Stomach (tissue), 9 donors: ENCODE results near the gene FAM9C. TPM values are rescaled to one million over a fixed set of nuclear protein-coding genes. Genes with fewer than 3 reads are reported as not detected.
A peak's percentile ranks its signal among the peaks of the same experiment; 100 is the strongest.

Experiments used
- DNase-seq, 2 donors: peaks; one replicate each; pipeline versions ENCODE4 v3.0.0 to v3.0.0-alpha.2; 2013 to 2019
- H3K27ac ChIP-seq, 5 donors: fragments of 200-600 bp in 4 of 5; sonication (generic) in 4 of 5; one replicate each; pipeline ENCODE4 v1.5.1; 2013 to 2019; ENCODE audit warnings: mild to moderate bottlenecking in 1 of 5, moderate library complexity in 1 of 5
- H3K27me3 ChIP-seq, 3 donors: fragments of 200-600 bp; sonication (generic); one replicate each; pipeline ENCODE4 v1.5.1; 2017 to 2019; ENCODE audit warnings: mixed run types in 1 of 3
- H3K36me3 ChIP-seq, 4 donors: fragments of 200-600 bp; sonication (generic); 1 replicate in 3 of 4; 2 replicates in 1 of 4; pipeline ENCODE4 v1.5.1; 2016 to 2019
- H3K4me1 ChIP-seq, 4 donors: fragments of 200-600 bp; sonication (generic); one replicate each; pipeline ENCODE4 v1.5.1; 2016 to 2019
- H3K4me3 ChIP-seq, 4 donors: fragments of 200-600 bp; sonication (generic) in 3 of 4; one replicate each; pipeline ENCODE4 v1.5.1; 2016 to 2019; ENCODE audit warnings: mild to moderate bottlenecking in 1 of 4
- H3K9me3 ChIP-seq, 4 donors: fragments of 200-600 bp; sonication (generic); one replicate each; pipeline ENCODE4 v1.5.1; 2016 to 2019
- CTCF ChIP-seq, 7 experiments: fragments of 450-650 bp in 4 of 7; fragments of 200-600 bp in 3 of 7; sonication (generic) in 3 of 7; IDR thresholded peaks; one replicate each; pipeline ENCODE4 v1.5.1; 2016 to 2019; ENCODE audit warnings: antibody characterized with exemption in 7 of 7, control low read depth in 2 of 7, mild to moderate bottlenecking in 1 of 7
- EP300 ChIP-seq: sonication (generic); formaldehyde crosslinking; IDR thresholded peaks from one replicate; pipeline ENCODE4 v1.6.1; 2017; ENCODE audit warnings: antibody characterized with exemption
- POLR2A ChIP-seq, 4 donors: fragments of 450-650 bp; IDR thresholded peaks; one replicate each; pipeline ENCODE4 v1.6.1; 2016; ENCODE audit warnings: antibody characterized with exemption in 4 of 4, control low read depth in 2 of 4, mild to moderate bottlenecking in 1 of 4, moderate library complexity in 1 of 4
- POLR2AphosphoS5 ChIP-seq, 3 donors: sonication (generic); formaldehyde crosslinking; IDR thresholded peaks; one replicate each; pipeline ENCODE4 v1.6.1; 2016; ENCODE audit warnings: antibody characterized with exemption in 3 of 3
- WGBS, 5 donors: extraction: QIAGEN DNeasy Blood & Tissue Kit in 3 of 5; methylation state at CpG; one replicate each; pipeline versions ENCODE4 v1.1.5 to v1.1.7; 2013 to 2018; 5-methylcytosine and 5-hydroxymethylcytosine counted together
- intact Hi-C: fragments of 100-400 bp; cut with DNase I; formaldehyde crosslinking; loops from one replicate; pipeline ENCODE4 v1.15.1; 2023; ENCODE audit warnings: low total_unique reads
- polyA plus RNA-seq, 3 donors: library from polyadenylated mRNA; stranded (reverse); fragments of 200-250 nt; gene quantifications; one replicate each; pipeline ENCODE4 v1.2.3, GENCODE V29; 2013
- total RNA-seq, 5 donors: library from RNA; depleted of rRNA; stranded (reverse); fragments of >200 nt; gene quantifications; one replicate each; pipeline versions ENCODE4 v1.1.0 to v1.2.3, GENCODE V29; 2014 to 2016
- donor health status: healthy with polysubstance abuse.
- donor health status: Bipolar disorder and iron deficiency.
- donor health status: healthy.

The FAM9C gene
- total and polyA plus RNA-seq, 8 donors, result 0.18 to 0.31 TPM; not detected in 6

- Histone ChIP-seq H3K36me3 (no peaks in the 10 kb centered on the region), H3K27ac (no peak overlapping the region), H3K27me3 (no peaks in the 10 kb centered on the region), H3K4me3 (no peak overlapping the region), H3K4me1 (peaks cover 0 to 27% (median 20%) of the 10 kb centered on the region in 4 donors), H3K9me3 (no peaks in the 10 kb centered on the region)
- 93 to 100% (median 96%) methylated on average over 2 of the region's 2 CpGs for WGBS, 5 donors
- DNase-seq, result no peak
- intact Hi-C loops, result no loop called here
- TF ChIP-seq EP300, result no peak
- no peak for TF ChIP-seq POLR2AphosphoS5 (IDR thresholded peaks at IDR 0.05)
- TF ChIP-seq CTCF (IDR thresholded peaks at IDR 0.05), result no peak
- no peak for TF ChIP-seq POLR2A (IDR thresholded peaks at IDR 0.05)
Observed at GRCh38 chrX:13033193-13033592, 11.2 kb downstream of the FAM9C start.

- 46 to 61% (median 58%) methylated on average over 8 of the region's 8 CpGs for WGBS, 5 donors
Observed at GRCh38 chrX:13029887-13030771, 14.3 kb downstream of the FAM9C start.

GRCh38 chrX:13029637-13029886 lies 14.9 kb downstream of the FAM9C start:
- no peak for TF ChIP-seq EP300
- no peak for TF ChIP-seq POLR2A (IDR thresholded peaks at IDR 0.05)
- TF ChIP-seq POLR2AphosphoS5 (IDR thresholded peaks at IDR 0.05), result no peak
- no peak for TF ChIP-seq CTCF (IDR thresholded peaks at IDR 0.05)
- Histone ChIP-seq H3K36me3 (no peaks in the 10 kb centered on the region), H3K4me1 (peaks cover 0 to 27% (median 20%) of the 10 kb centered on the region in 4 donors), H3K4me3 (no peak overlapping the region), H3K9me3 (no peaks in the 10 kb centered on the region), H3K27ac (peak overlapping the region; percentile 60 to 81 (median 73)), H3K27me3 (no peaks in the 10 kb centered on the region)
- intact Hi-C loops, result no loop called here
- DNase-seq, result no peak

More at GRCh38 chrX:13029887-13030771, 14.3 kb downstream of the FAM9C start:
- Histone ChIP-seq H3K9me3 (no peaks in the 10 kb centered on the region), H3K4me3 (no peak overlapping the region), H3K36me3 (no peaks in the 10 kb centered on the region), H3K27ac (peak overlapping the region; percentile 3 to 81 (median 60)), H3K4me1 (peaks cover 0 to 27% (median 20%) of the 10 kb centered on the region in 4 donors), H3K27me3 (no peaks in the 10 kb centered on the region)
- peak in 1 of 2 donors; percentile 44 for DNase-seq
- TF ChIP-seq POLR2A (IDR thresholded peaks at IDR 0.05) (no peak), EP300 (no peak), POLR2AphosphoS5 (IDR thresholded peaks at IDR 0.05) (no peak), CTCF (IDR thresholded peaks at IDR 0.05) (no peak)
- intact Hi-C loops, result no loop called here

GRCh38 chrX:13028871-13029636 lies 15.4 kb downstream of the FAM9C start:
- Histone ChIP-seq H3K36me3 (no peaks in the 10 kb centered on the region), H3K9me3 (no peaks in the 10 kb centered on the region), H3K4me3 (no peak overlapping the region), H3K27ac (peak overlapping the region; percentile 60 to 81 (median 73)), H3K27me3 (no peaks in the 10 kb centered on the region), H3K4me1 (peaks cover under 1 to 28% (median 20%) of the 10 kb centered on the region in 4 donors)
- DNase-seq, result peak; percentile 71 to 74
- intact Hi-C loops, result no loop called here
- TF ChIP-seq POLR2A (IDR thresholded peaks at IDR 0.05), result no peak
- TF ChIP-seq POLR2AphosphoS5 (IDR thresholded peaks at IDR 0.05), result no peak
- no peak for TF ChIP-seq EP300
- TF ChIP-seq CTCF (IDR thresholded peaks at IDR 0.05), result no peak
- 8 to 19% (median 10%) methylated on average over 6 of the region's 6 CpGs for WGBS, 5 donors
